Neutrophil (primary cell): ENCODE results near the gene EP400.

Experiments
- H3K27ac ChIP-seq: fragments of 200-600 bp; sonication (generic); 2 replicates; pipeline ENCODE4 v1.5.1; 2016; ENCODE audit warnings: mild to moderate bottlenecking, moderate library complexity
- H3K27me3 ChIP-seq: fragments of 200-600 bp; sonication (generic); 2 replicates; pipeline ENCODE4 v1.6.0; 2016; ENCODE audit warnings: mild to moderate bottlenecking
- H3K36me3 ChIP-seq: fragments of 200-600 bp; sonication (generic); 2 replicates; pipeline ENCODE4 v1.5.1; 2017
- H3K4me1 ChIP-seq, 2 experiments: fragments of 200-600 bp in 1 of 2; sonication (generic) in 1 of 2; 1 replicate in 1 of 2; 2 replicates in 1 of 2; pipeline versions ENCODE4 v1.5.1 to v1.6.1; 2013 to 2016; ENCODE audit warnings: low read depth in 1 of 2, low read length in 1 of 2, mild to moderate bottlenecking in 1 of 2, moderate library complexity in 1 of 2; ENCODE audit not compliant: control insufficient read depth in 1 of 2, insufficient read depth in 1 of 2
- H3K4me3 ChIP-seq, 2 experiments: fragments of 200-600 bp in 1 of 2; sonication (generic) in 1 of 2; 1 replicate in 1 of 2; 2 replicates in 1 of 2; pipeline ENCODE4 v1.5.1; 2013 to 2016; ENCODE audit warnings: low read depth in 1 of 2, low read length in 1 of 2, mild to moderate bottlenecking in 1 of 2, moderate library complexity in 1 of 2
- H3K9me3 ChIP-seq: fragments of 200-600 bp; sonication (generic); 2 replicates; pipeline ENCODE4 v1.5.1; 2016
- CTCF ChIP-seq: fragments of 200-600 bp; sonication (generic); IDR thresholded peaks from 2 replicates; pipeline ENCODE4 v1.5.1; 2016; ENCODE audit warnings: antibody characterized with exemption

The EP400 gene

GRCh38 chr12:132069336-132069985 is 119.7 kb downstream of the EP400 start:
- Histone ChIP-seq H3K27me3 (no peaks in the 10 kb centered on the region), H3K4me1 (peaks cover 5 to 6% of the 10 kb centered on the region in 2 experiments), H3K36me3 (peaks cover 74% of the 10 kb centered on the region), H3K9me3 (no peaks in the 10 kb centered on the region), H3K27ac (no peak overlapping the region), H3K4me3 (no peak overlapping the region)
- no peak for TF ChIP-seq CTCF

GRCh38 chr12:132070298-132070697 is 120.6 kb downstream of the EP400 start:
- H3K36me3 ChIP-seq: peaks cover 72% of the 10 kb centered on the region
- H3K4me1 ChIP-seq: peaks cover 5 to 6% of the 10 kb centered on the region in 2 experiments
- H3K4me3 ChIP-seq: no peak overlapping the region
- H3K27ac ChIP-seq: no peak overlapping the region
- no peaks in the 10 kb centered on the region for H3K27me3 ChIP-seq
- TF ChIP-seq CTCF: no peak
- H3K9me3 ChIP-seq: no peaks in the 10 kb centered on the region

GRCh38 chr12:132071040-132071810 is 121.5 kb downstream of the EP400 start:
- peaks cover 3 to 4% of the 10 kb centered on the region in 2 experiments for H3K4me1 ChIP-seq
- H3K9me3 ChIP-seq: no peaks in the 10 kb centered on the region
- no peak for TF ChIP-seq CTCF
- peaks cover 75% of the 10 kb centered on the region for H3K36me3 ChIP-seq
- H3K27me3 ChIP-seq: no peaks in the 10 kb centered on the region
- H3K4me3 ChIP-seq: no peak overlapping the region
- no peak overlapping the region for H3K27ac ChIP-seq

- no peak overlapping the region for H3K4me3 ChIP-seq
- H3K4me1 ChIP-seq: no peaks in the 10 kb centered on the region
- peaks cover 77% of the 10 kb centered on the region for H3K36me3 ChIP-seq
- H3K27me3 ChIP-seq: no peaks in the 10 kb centered on the region
- H3K9me3 ChIP-seq: peaks cover 3% of the 10 kb centered on the region
- TF ChIP-seq CTCF: no peak
- no peak overlapping the region for H3K27ac ChIP-seq
These were observed 122.2 kb downstream of the EP400 start for GRCh38 chr12:132071830-132072384.

- no peak overlapping the region for H3K4me3 ChIP-seq
- H3K27me3 ChIP-seq: no peaks in the 10 kb centered on the region
- no peak overlapping the region for H3K27ac ChIP-seq
- peaks cover 74% of the 10 kb centered on the region for H3K36me3 ChIP-seq
- no peaks in the 10 kb centered on the region for H3K4me1 ChIP-seq
- no peak for TF ChIP-seq CTCF
- peaks cover 3% of the 10 kb centered on the region for H3K9me3 ChIP-seq
These were observed 124.5 kb downstream of the EP400 start for GRCh38 chr12:132074216-132074615.
